HepG2 (cell line): ENCODE results near the gene TPGS1. TPM values are rescaled to one million over a fixed set of nuclear protein-coding genes. Genes with fewer than 3 reads are reported as not detected.

Source experiments
- AGO1 ChIP-seq: fragments of 200-400 bp; formaldehyde crosslinking; IDR thresholded peaks from 2 replicates; pipeline ENCODE4 v1.6.1; 2017; ENCODE audit warnings: mild to moderate bottlenecking, low read depth, low read length, moderate library complexity; ENCODE audit not compliant: poor library complexity, severe bottlenecking
- CTCF ChIP-seq: sonication (generic); formaldehyde crosslinking; IDR thresholded peaks from 2 replicates; pipeline ENCODE4 v1.5.0; 2020; ENCODE audit warnings: mild to moderate bottlenecking, missing genetic modification reagents, moderate library complexity
- FOSL2 ChIP-seq: sonication (generic); formaldehyde crosslinking; IDR thresholded peaks from 2 replicates; pipeline ENCODE4 v1.4.0; 2020; ENCODE audit warnings: missing genetic modification reagents
- FOXA3 ChIP-seq: IDR thresholded peaks from 2 replicates; pipeline ENCODE4 v1.6.1; 2016; ENCODE audit warnings: missing genetic modification reagents, missing compliant biosample characterization
- GFI1 ChIP-seq: sonication (generic); formaldehyde crosslinking; IDR thresholded peaks from 2 replicates; pipeline ENCODE4 v1.5.0; 2020; ENCODE audit warnings: missing genetic modification reagents, mild to moderate bottlenecking, borderline replicate concordance
- HNF4A ChIP-seq: sonication (generic); formaldehyde crosslinking; IDR thresholded peaks from 2 replicates; pipeline ENCODE4 v1.4.0; 2020; ENCODE audit warnings: missing genetic modification reagents
- HNRNPL ChIP-seq: fragments of 200-400 bp; formaldehyde crosslinking; IDR thresholded peaks from 2 replicates; pipeline ENCODE4 v1.6.1; 2017; ENCODE audit warnings: mild to moderate bottlenecking, low read depth, low read length
- JUND ChIP-seq: sonication (generic); formaldehyde crosslinking; IDR thresholded peaks from 2 replicates; pipeline ENCODE4 v1.8.0; 2022; ENCODE audit warnings: mild to moderate bottlenecking, missing genetic modification reagents
- KDM5B ChIP-seq: sonication (generic); formaldehyde crosslinking; IDR thresholded peaks from 2 replicates; pipeline ENCODE4 v1.4.0; 2020; ENCODE audit warnings: missing genetic modification reagents, mild to moderate bottlenecking, borderline replicate concordance
- MED1 ChIP-seq: sonication (generic); formaldehyde crosslinking; IDR thresholded peaks from 2 replicates; pipeline ENCODE4 v1.4.0; 2020; ENCODE audit warnings: missing genetic modification reagents
- YY1 ChIP-seq: IDR thresholded peaks from 2 replicates; pipeline ENCODE4 v1.6.1; 2011; ENCODE audit warnings: low read length, low read depth, moderate library complexity, mild to moderate bottlenecking; ENCODE audit not compliant: insufficient read depth, insufficient replicate concordance
- ZKSCAN8 ChIP-seq: IDR thresholded peaks from 2 replicates; pipeline ENCODE4 v1.6.1; 2016; ENCODE audit warnings: borderline replicate concordance, missing genetic modification reagents, missing compliant biosample characterization
- ZMAT3 ChIP-seq: sonication (generic); formaldehyde crosslinking; conservative IDR thresholded peaks from 2 replicates; pipeline ENCODE4 v1.7.0; 2021; ENCODE audit warnings: missing genetic modification reagents
- ZNF296 ChIP-seq: sonication (generic); formaldehyde crosslinking; conservative IDR thresholded peaks from 2 replicates; pipeline ENCODE4 v1.5.0; 2020; ENCODE audit warnings: mild to moderate bottlenecking, missing genetic modification reagents
- ZNF576 ChIP-seq: sonication (generic); formaldehyde crosslinking; IDR thresholded peaks from 2 replicates; pipeline ENCODE4 v1.4.0; 2020; ENCODE audit warnings: mild to moderate bottlenecking, missing genetic modification reagents
- ZNF687 ChIP-seq: sonication (generic); formaldehyde crosslinking; IDR thresholded peaks from 2 replicates; pipeline ENCODE4 v1.5.1; 2020; ENCODE audit warnings: mild to moderate bottlenecking, missing genetic modification reagents, moderate library complexity
- polyA plus RNA-seq, 8 experiments: library from polyadenylated mRNA; depleted of rRNA in 3 of 8; stranded (reverse) in 7 of 8; unstranded in 1 of 8; fragments of >200 nt; fragmentation: Illumina TruSeq in 4 of 8; extraction: Trizol in 4 of 8; gene quantifications; 2 replicates each; pipeline versions ENCODE4 v1.2.1 to v1.2.3, GENCODE V29; 2011 to 2016; ENCODE audit warnings: low read depth in 4 of 8, missing spikeins in 1 of 8, mixed read lengths in 1 of 8; ENCODE audit not compliant: insufficient read depth in 1 of 8
- total RNA-seq, 5 experiments: library from RNA; depleted of rRNA; stranded (reverse); fragments of >200 nt; fragmentation: Illumina TruSeq; extraction: Trizol; gene quantifications; 2 replicates each; pipeline ENCODE4 v1.2.3, GENCODE V29; 2016; ENCODE audit warnings: low read depth in 1 of 5
- TF ChIP-seq, protein P1 (sequence below): sonication (generic); formaldehyde crosslinking; IDR thresholded peaks from 2 replicates; pipeline ENCODE4 v1.4.0; 2020; ENCODE audit warnings: missing genetic modification reagents; ENCODE audit errors: not compliant biosample characterization
- TF ChIP-seq, protein P2 (sequence below): IDR thresholded peaks from 2 replicates; pipeline ENCODE4 v1.6.1; 2016; ENCODE audit warnings: low read depth, borderline replicate concordance

The TPGS1 gene
- total and polyA plus RNA-seq, 2 of the 13 experiments (the other 11 are each of a cell fraction or from before 2014, with no cell fraction given), result 1.1 to 6.2 TPM

DNA sequence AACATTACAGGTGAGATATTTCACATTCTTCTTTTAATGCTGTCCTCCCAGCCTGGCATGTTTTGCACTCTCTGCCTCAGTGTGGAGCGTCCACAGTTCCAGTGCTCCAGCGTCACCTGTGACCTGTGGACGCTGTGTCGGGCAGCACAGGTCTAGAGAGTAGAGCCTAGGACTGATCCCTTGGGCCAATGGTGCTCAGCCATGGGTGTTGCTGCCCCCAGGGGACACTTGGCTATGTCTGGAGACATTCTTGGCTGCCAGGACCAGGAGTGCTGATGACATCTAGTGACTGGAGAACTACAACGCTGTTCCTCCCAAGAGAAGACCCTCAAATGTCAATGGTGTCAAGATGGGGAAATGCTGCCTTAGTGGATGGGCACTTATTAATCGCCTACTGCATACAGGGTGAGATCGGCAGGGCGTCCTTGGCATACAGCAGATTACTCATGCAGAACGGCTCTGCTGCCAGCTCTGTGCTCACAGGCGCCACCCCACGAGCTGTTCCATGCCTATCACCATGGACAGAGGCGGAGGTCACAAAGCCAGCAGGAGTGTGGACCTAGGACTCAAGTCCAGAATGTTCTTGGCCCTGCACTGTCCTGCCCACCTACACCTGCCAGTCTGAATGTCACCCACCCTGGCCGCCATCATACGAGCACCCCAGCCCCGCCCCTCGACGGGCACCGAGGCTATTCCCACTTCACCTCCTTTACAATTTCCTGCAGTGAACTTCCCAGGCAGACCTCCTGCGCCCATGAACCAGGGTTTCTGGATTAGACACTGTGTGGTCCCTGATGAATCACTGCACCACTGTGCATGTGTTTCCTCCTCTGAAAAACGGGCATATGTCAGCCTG, 24.9 kb upstream of the TPGS1 start (continued):
- TF ChIP-seq ZNF687, result peak; percentile 54
- TF ChIP-seq FOSL2, result peak; percentile 29; the same call in 1 of the 2 replicates
- TF ChIP-seq, protein P1, sequence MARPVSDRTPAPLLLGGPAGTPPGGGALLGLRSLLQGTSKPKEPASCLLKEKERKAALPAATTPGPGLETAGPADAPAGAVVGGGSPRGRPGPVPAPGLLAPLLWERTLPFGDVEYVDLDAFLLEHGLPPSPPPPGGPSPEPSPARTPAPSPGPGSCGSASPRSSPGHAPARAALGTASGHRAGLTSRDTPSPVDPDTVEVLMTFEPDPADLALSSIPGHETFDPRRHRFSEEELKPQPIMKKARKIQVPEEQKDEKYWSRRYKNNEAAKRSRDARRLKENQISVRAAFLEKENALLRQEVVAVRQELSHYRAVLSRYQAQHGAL, result no peak
- peak; percentile 16 for TF ChIP-seq YY1
- no peak for TF ChIP-seq AGO1
- 0 out of 2 replicates have a peak, but pooled peaks have one; percentile 23 for TF ChIP-seq ZNF296 (CRISPR knock-in tag)
- TF ChIP-seq MED1, result peak; percentile 17; the same call in 1 of the 2 replicates
- no peak for TF ChIP-seq GFI1 (CRISPR knock-in tag)
- TF ChIP-seq ZNF576 (CRISPR knock-in tag), result no peak
- 0 out of 2 replicates have a peak, but pooled peaks have one; percentile 49 for TF ChIP-seq HNRNPL
- TF ChIP-seq CTCF, result peak; percentile 70
- TF ChIP-seq FOXA3, result 0 out of 2 replicates have a peak, but pooled peaks have one; percentile 7
- TF ChIP-seq ZKSCAN8 (CRISPR knock-in tag), result peak; percentile 100
- TF ChIP-seq, protein P2, sequence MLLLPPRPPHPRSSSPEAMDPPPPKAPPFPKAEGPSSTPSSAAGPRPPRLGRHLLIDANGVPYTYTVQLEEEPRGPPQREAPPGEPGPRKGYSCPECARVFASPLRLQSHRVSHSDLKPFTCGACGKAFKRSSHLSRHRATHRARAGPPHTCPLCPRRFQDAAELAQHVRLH (CRISPR knock-in tag), result peak; percentile 49; the same call in 1 of the 2 replicates
- TF ChIP-seq HNF4A, result peak; percentile 62
- TF ChIP-seq KDM5B, result no peak; the same call in 1 of the 2 replicates
- 0 out of 2 replicates have a peak, but pooled peaks have one; percentile 28 for TF ChIP-seq JUND (CRISPR knock-in tag)
- 0 out of 2 replicates have a peak, but pooled peaks have one; percentile 28 for TF ChIP-seq ZMAT3 (CRISPR knock-in tag)
